Uterus (tissue), 4 donors: ENCODE measurements around the gene INTS4. TPM values are rescaled to one million over a fixed set of nuclear protein-coding genes. Genes with fewer than 3 reads are reported as not detected.
"Not testable (repeated sequence)": the region's sequence is repeated elsewhere in the genome, so short reads cannot be mapped to it uniquely, and the experiment has no call there.

Experiments
- DNase-seq, 2 donors: peaks; one replicate each; pipeline ENCODE4 v3.0.0-alpha.2; 2019 to 2020
- H3K27ac ChIP-seq, 2 donors: fragments of 200-600 bp; sonication (generic); 1 replicate in 1 of 2; 2 replicates in 1 of 2; pipeline ENCODE4 v1.5.1; 2016 to 2018
- H3K27me3 ChIP-seq, 2 donors: fragments of 200-600 bp; sonication (generic); one replicate each; pipeline ENCODE4 v1.5.1; 2018 to 2019; ENCODE audit warnings: control low read depth in 1 of 2
- H3K36me3 ChIP-seq, 2 donors: fragments of 200-600 bp; sonication (generic); one replicate each; pipeline ENCODE4 v1.5.1; 2019; ENCODE audit warnings: control low read depth in 1 of 2
- H3K4me1 ChIP-seq, 2 donors: fragments of 200-600 bp; sonication (generic); one replicate each; pipeline ENCODE4 v1.5.1; 2018 to 2019; ENCODE audit warnings: control low read depth in 1 of 2
- H3K4me3 ChIP-seq, 2 donors: fragments of 200-600 bp; sonication (generic); 1 replicate in 1 of 2; 2 replicates in 1 of 2; pipeline ENCODE4 v1.5.1; 2018 to 2019; ENCODE audit warnings: mild to moderate bottlenecking in 1 of 2
- H3K9me3 ChIP-seq, 2 donors: fragments of 200-600 bp; sonication (generic); one replicate each; pipeline ENCODE4 v1.5.1; 2019; ENCODE audit warnings: control low read depth in 1 of 2
- CTCF ChIP-seq, 4 experiments: fragments of 200-600 bp in 2 of 4; fragments of 450-650 bp in 2 of 4; sonication (generic) in 2 of 4; IDR thresholded peaks; one replicate each; pipeline ENCODE4 v1.5.1; 2016 to 2019; ENCODE audit warnings: antibody characterized with exemption in 4 of 4, mild to moderate bottlenecking in 2 of 4, moderate library complexity in 1 of 4
- POLR2A ChIP-seq, 2 donors: fragments of 450-650 bp; IDR thresholded peaks; one replicate each; pipeline ENCODE4 v1.6.1; 2016; ENCODE audit warnings: antibody characterized with exemption in 2 of 2, mild to moderate bottlenecking in 1 of 2, moderate library complexity in 1 of 2
- intact Hi-C: fragments of 100-400 bp; cut with DNase I; formaldehyde crosslinking; loops from one replicate; pipeline ENCODE4 v1.15.1; 2023; ENCODE audit warnings: low total_unique reads
- total RNA-seq, 4 donors: library from RNA; depleted of rRNA in 3 of 4; stranded (reverse); fragments of >200 nt in 3 of 4; gene quantifications; one replicate each; pipeline versions ENCODE4 v1.1.0 to v1.2.4, GENCODE V29; 2014 to 2023
- donor health status: DM: yes; HTN: yes; CAD: no.

Gene INTS4
- total RNA-seq, 4 donors from 2014 or later = 13.8 to 68.8 (median 45.7) TPM

- intact Hi-C loops = no loop called here
- H3K4me1 ChIP-seq = no peaks in the 10 kb centered on the region
- no peak for TF ChIP-seq CTCF (IDR thresholded peaks at IDR 0.05)
- no peaks in the 10 kb centered on the region for H3K27me3 ChIP-seq
- H3K4me3 ChIP-seq = no peak overlapping the region
- no peaks in the 10 kb centered on the region for H3K36me3 ChIP-seq
- no peak for DNase-seq
- H3K9me3 ChIP-seq = no peaks in the 10 kb centered on the region
- H3K27ac ChIP-seq = no peak overlapping the region
Observed at GRCh38 chr11:78031629-78032028, 37.2 kb upstream of the INTS4 start.

DNA sequence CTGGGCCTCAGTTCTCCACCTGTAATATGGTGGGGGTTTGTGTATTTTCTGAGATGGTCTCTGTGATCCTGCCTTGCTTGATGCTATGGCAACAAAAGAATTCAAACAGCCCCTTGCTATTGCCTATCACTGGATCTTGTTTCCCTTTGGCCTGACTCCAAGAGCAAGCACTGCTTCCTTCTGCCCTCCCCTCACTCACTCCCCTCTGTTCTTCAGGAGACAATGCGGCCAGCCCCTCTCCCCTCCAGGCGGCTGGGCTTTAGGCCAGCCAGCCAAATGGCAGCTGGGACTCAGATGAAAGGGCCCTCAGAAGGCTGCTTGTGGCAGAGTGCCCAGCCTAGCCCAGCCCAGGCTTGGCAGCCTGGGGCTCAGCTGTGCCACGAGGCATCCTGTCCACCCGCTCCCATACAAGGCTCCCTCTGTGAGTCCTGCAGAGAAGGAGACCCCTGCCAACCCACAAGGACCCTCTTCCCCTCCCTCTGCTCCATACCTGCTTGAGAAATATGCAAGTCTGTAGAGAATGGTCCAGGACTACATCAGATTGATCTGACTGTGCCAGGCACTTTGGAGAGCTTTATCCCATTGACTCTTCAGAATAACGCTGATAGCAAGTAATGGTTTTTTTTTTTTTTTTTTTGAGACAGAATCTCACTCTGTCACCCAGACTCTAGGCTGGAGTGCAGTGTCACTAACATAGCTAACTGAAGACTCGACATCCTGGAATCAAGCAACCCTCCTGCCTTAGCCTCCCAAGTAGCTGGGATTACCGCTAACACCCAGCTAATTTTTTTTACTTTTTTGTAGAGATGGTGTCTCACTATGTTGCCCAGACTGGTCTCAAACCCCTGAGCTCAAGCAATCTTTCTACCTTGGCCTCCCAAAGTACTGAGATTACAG is 36.2 kb upstream of the INTS4 start:
- no peak overlapping the region for H3K27ac ChIP-seq
- TF ChIP-seq POLR2A (IDR thresholded peaks at IDR 0.05) = no peak
- TF ChIP-seq CTCF (IDR thresholded peaks at IDR 0.05) = no peak
- no peak overlapping the region for H3K4me3 ChIP-seq
- H3K9me3 ChIP-seq = no peaks in the 10 kb centered on the region
- no peaks in the 10 kb centered on the region for H3K4me1 ChIP-seq
- no peak for DNase-seq
- intact Hi-C loops = no loop called here
- no peaks in the 10 kb centered on the region for H3K36me3 ChIP-seq
- no peaks in the 10 kb centered on the region for H3K27me3 ChIP-seq

DNA sequence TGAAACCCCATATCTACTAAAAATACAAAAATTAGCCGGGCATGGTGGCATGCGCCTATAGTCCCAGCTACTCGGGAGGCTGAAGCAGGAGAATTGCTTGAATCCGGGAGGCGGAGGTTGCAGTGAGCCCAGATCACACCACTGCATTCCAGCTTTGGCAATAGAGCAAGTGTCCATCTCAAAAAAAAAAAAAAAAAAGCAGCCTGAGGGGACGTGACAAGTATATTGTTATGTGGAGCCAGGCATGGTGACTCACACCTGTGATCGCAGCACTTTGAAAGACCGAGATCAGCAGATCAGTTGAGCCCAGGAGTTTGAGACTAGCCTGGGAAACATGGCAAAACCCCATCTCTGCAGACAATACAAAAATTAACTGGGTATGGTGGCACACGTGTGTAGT is 34.0 kb upstream of the INTS4 start:
- H3K4me3 ChIP-seq, H3K4me1 ChIP-seq, H3K27ac ChIP-seq, H3K27me3 ChIP-seq, DNase-seq, H3K36me3 ChIP-seq, H3K9me3 ChIP-seq, intact Hi-C loops: not testable (repeated sequence)

DNA sequence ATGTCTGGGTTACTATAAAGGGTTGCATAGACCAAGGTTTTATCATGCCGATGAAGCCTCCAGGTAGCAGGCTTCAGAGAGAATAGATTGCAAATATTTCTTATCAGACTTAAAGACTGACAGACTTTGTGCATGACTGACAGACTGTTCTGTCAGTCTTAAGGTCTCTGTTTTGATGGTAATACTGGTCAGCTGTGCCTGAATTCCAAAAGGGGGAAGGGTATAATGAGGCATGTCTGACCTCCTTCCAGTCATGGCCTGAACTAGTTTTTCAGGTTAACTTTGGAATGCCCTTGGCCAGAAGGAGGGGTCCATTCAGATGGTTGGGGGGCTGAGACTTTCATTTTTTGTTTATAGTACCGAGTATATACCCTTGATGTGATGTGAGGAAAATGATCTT is 33.3 kb upstream of the INTS4 start:
- no peak for TF ChIP-seq POLR2A (IDR thresholded peaks at IDR 0.05)
- no peak for TF ChIP-seq CTCF (IDR thresholded peaks at IDR 0.05)
- DNase-seq = no peak
- Histone ChIP-seq H3K4me3 (no peak overlapping the region), H3K27me3 (no peaks in the 10 kb centered on the region), H3K4me1 (no peaks in the 10 kb centered on the region), H3K9me3 (no peaks in the 10 kb centered on the region), H3K27ac (no peak overlapping the region), H3K36me3 (no peaks in the 10 kb centered on the region)
- intact Hi-C loops = no loop called here

DNA sequence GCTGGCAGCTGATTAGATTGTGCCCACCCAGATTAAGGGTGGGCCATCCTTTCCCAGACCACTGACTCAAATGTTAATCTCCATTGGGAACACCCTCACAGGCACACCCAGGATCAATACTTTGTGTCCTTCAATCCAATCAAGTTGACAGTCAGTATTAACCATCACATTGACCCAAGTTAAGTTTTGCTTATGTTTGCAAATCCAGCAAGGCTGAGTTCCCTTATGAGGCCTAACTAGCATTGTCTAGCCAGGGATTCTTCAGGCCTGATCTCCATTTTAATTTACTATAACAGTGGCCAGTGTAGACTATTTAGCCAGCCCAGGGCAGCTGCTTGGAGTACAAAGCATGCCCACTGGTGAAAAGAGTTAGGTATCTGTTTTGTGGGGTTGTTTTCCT is 30.9 kb upstream of the INTS4 start:
- no peak for DNase-seq
- intact Hi-C loops = no loop called here
- Histone ChIP-seq H3K4me3 (no peak overlapping the region), H3K27me3 (no peaks in the 10 kb centered on the region), H3K27ac (no peak overlapping the region), H3K4me1 (no peaks in the 10 kb centered on the region), H3K36me3 (no peaks in the 10 kb centered on the region), H3K9me3 (no peaks in the 10 kb centered on the region)
- no peak for TF ChIP-seq POLR2A (IDR thresholded peaks at IDR 0.05)
- TF ChIP-seq CTCF (IDR thresholded peaks at IDR 0.05) = no peak
